SU-DHL-6 (cell line): ENCODE measurements around the gene SLC30A10.
"Not testable (repeated sequence)": the region's sequence is repeated elsewhere in the genome, so short reads cannot be mapped to it uniquely, and the experiment has no call there.

Experiments used
- H2AFZ ChIP-seq: fragments of 200-600 bp; sonication (generic); 2 replicates; pipeline ENCODE4 v1.6.1; 2014; ENCODE audit warnings: low read depth, mild to moderate bottlenecking, moderate library complexity, mixed read lengths, antibody characterized with exemption, low read length; ENCODE audit not compliant: severe bottlenecking
- H3F3A ChIP-seq: fragments of 200-600 bp; shearing (Covaris generic); 2 replicates; pipeline ENCODE4 v1.6.0; 2016; ENCODE audit warnings: antibody characterized with exemption, mild to moderate bottlenecking; ENCODE audit not compliant: insufficient read depth
- H3K27ac ChIP-seq: fragments of 200-600 bp; sonication (generic); 2 replicates; pipeline ENCODE4 v1.5.1; 2016; ENCODE audit warnings: low read depth, mild to moderate bottlenecking, low read length, moderate library complexity, mixed read lengths
- H3K27me3 ChIP-seq: fragments of 200-600 bp; sonication (generic), shearing (Covaris generic); 2 replicates; pipeline ENCODE4 v1.6.0; 2014; ENCODE audit warnings: mild to moderate bottlenecking, low read length
- H3K36me3 ChIP-seq: fragments of 200-600 bp; sonication (generic); 2 replicates; pipeline ENCODE4 v1.6.1; 2014; ENCODE audit warnings: mild to moderate bottlenecking, low read length, mixed read lengths
- H3K4me2 ChIP-seq: fragments of 300-600, 200-600 bp; shearing (Covaris generic), sonication (generic); 2 replicates; pipeline ENCODE4 v1.6.0; 2014; ENCODE audit warnings: low read length, low read depth, mild to moderate bottlenecking; ENCODE audit not compliant: poor library complexity, severe bottlenecking
- H3K4me3 ChIP-seq: fragments of 200-600 bp; sonication (generic); 2 replicates; pipeline ENCODE4 v1.5.1; 2014; ENCODE audit warnings: antibody characterized with exemption, low read length, mild to moderate bottlenecking, mixed read lengths; ENCODE audit not compliant: insufficient read depth, poor library complexity, severe bottlenecking
- H3K79me2 ChIP-seq: fragments of 200-600 bp; sonication (generic); 2 replicates; pipeline ENCODE4 v1.6.1; 2014; ENCODE audit warnings: mild to moderate bottlenecking, low read length, moderate library complexity; ENCODE audit not compliant: insufficient read depth
- H3K9ac ChIP-seq: fragments of 200-600 bp; sonication (generic); 2 replicates; pipeline ENCODE4 v1.7.0; 2014; ENCODE audit warnings: mild to moderate bottlenecking, low read length
- H3K9me2 ChIP-seq: fragments of 200-600 bp; sonication (generic); replicated peaks from 2 replicates; pipeline ENCODE4 v1.6.1; 2014; ENCODE audit warnings: low read length; ENCODE audit not compliant: insufficient read depth
- H3K9me3 ChIP-seq: fragments of 200-600 bp; sonication (generic); 2 replicates; pipeline ENCODE4 v1.6.1; 2014; ENCODE audit warnings: low read length, mixed read lengths; ENCODE audit not compliant: insufficient read depth
- H4K20me1 ChIP-seq: fragments of 200-600 bp; sonication (generic); 2 replicates; pipeline ENCODE4 v1.6.1; 2014; ENCODE audit warnings: low read depth, mild to moderate bottlenecking, antibody characterized with exemption, low read length, moderate library complexity, mixed read lengths
- CTCF ChIP-seq: fragments of 200-600 bp; sonication (generic); IDR thresholded peaks from one replicate; pipeline ENCODE4 v1.5.1; 2017; ENCODE audit warnings: antibody characterized with exemption, mild to moderate bottlenecking, low read length, moderate library complexity; ENCODE audit not compliant: insufficient read depth, poor library complexity, severe bottlenecking
- EZH2phosphoT487 ChIP-seq: fragments of 200-600 bp; sonication (generic), shearing (Covaris generic); conservative IDR thresholded peaks from 2 replicates; pipeline ENCODE4 v1.6.1; 2018; ENCODE audit warnings: mild to moderate bottlenecking, antibody characterized with exemption, low read length, moderate library complexity, mixed read lengths

SLC30A10 gene

GRCh38 chr1:219871427-219872057 lies 56.8 kb downstream of the SLC30A10 start:
- no peak overlapping the region for H3K9ac ChIP-seq
- no peak for TF ChIP-seq EZH2phosphoT487
- TF ChIP-seq CTCF = no peak
- H3K9me2 ChIP-seq = no peaks in the 10 kb centered on the region
- no peak overlapping the region for H3K27ac ChIP-seq
- H3K36me3 ChIP-seq = no peaks in the 10 kb centered on the region
- no peak overlapping the region for H3K4me2 ChIP-seq
- H3K9me3 ChIP-seq = no peaks in the 10 kb centered on the region
- H3F3A ChIP-seq = no peaks in the 10 kb centered on the region
- no peaks in the 10 kb centered on the region for H3K27me3 ChIP-seq
- H3K4me3 ChIP-seq = no peak overlapping the region
- H2AFZ ChIP-seq = no peak overlapping the region
- no peaks in the 10 kb centered on the region for H3K79me2 ChIP-seq
- no peaks in the 10 kb centered on the region for H4K20me1 ChIP-seq

GRCh38 chr1:219868615-219869014 lies 59.7 kb downstream of the SLC30A10 start:
- not testable (repeated sequence) for H3F3A ChIP-seq, H3K9me3 ChIP-seq, H3K9me2 ChIP-seq, H3K9ac ChIP-seq, H3K4me3 ChIP-seq, H3K27ac ChIP-seq, H3K27me3 ChIP-seq, H2AFZ ChIP-seq, H3K4me2 ChIP-seq, H3K36me3 ChIP-seq, H3K79me2 ChIP-seq, H4K20me1 ChIP-seq
